ENCODE measurements around the gene LAIR2. TPM values are rescaled to one million over a fixed set of nuclear protein-coding genes. Genes with fewer than 3 reads are reported as not detected.

Gene LAIR2, protein sequence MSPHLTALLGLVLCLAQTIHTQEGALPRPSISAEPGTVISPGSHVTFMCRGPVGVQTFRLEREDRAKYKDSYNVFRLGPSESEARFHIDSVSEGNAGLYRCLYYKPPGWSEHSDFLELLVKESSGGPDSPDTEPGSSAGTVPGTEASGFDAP
- not detected for polyA plus RNA-seq (2013, experiment 1 of 2)
- polyA plus RNA-seq (2013, experiment 2 of 2) = not detected

DNA sequence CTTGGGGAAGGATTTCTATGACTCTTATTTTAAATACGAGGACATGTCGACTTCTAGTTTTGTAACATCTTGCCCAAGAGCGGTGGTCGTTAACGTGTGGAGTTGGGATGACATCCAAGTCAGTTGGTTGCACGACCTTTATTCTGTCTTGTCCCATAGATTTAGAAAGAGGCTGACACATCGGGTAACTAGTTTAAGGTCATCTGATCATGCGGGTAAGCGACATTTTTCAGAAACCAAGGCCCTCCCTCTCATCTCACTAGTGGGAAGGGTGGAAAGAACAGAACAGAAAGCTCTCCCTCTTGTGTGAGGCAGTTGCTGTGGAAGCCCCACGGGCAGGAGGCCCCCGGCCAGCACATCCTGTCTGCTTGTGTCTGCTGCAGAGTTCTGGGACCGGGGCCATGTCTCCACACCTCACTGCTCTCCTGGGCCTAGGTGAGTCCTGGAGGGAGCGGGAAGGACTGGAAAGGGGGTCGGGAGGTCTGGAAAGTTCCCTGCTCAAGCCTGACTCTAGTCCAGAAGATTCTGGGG lies at the start of gene LAIR2:
LAIR2 (plus strand) TSS at position 314 of the 531 bp plus-strand sequence; CDS start at position 402, 88 bp downstream.
- no peak within 1 kb of the TSS for H3K27ac ChIP-seq (ENCODE audit: low read depth, low read length)
- H3K36me3 ChIP-seq (ENCODE audit: insufficient read depth, low read length) = no peaks in the 10 kb centered on the region
- WGBS = 87% methylated on average over 14 of the region's 14 CpGs
- H3K9me3 ChIP-seq (ENCODE audit: insufficient read depth, low read depth, low read length) = peaks cover 44% of the 10 kb centered on the region
- H3K4me1 ChIP-seq (ENCODE audit: insufficient read depth, low read length) = no peaks in the 10 kb centered on the region
- no peak within 1 kb of the TSS for H3K4me3 ChIP-seq (ENCODE audit: low read length)
- no peaks in the 10 kb centered on the region for H3K27me3 ChIP-seq (ENCODE audit: insufficient read depth, low read length)
- no peak within 1 kb of the TSS for H3K9ac ChIP-seq (ENCODE audit: low read depth, low read length)

DNA sequence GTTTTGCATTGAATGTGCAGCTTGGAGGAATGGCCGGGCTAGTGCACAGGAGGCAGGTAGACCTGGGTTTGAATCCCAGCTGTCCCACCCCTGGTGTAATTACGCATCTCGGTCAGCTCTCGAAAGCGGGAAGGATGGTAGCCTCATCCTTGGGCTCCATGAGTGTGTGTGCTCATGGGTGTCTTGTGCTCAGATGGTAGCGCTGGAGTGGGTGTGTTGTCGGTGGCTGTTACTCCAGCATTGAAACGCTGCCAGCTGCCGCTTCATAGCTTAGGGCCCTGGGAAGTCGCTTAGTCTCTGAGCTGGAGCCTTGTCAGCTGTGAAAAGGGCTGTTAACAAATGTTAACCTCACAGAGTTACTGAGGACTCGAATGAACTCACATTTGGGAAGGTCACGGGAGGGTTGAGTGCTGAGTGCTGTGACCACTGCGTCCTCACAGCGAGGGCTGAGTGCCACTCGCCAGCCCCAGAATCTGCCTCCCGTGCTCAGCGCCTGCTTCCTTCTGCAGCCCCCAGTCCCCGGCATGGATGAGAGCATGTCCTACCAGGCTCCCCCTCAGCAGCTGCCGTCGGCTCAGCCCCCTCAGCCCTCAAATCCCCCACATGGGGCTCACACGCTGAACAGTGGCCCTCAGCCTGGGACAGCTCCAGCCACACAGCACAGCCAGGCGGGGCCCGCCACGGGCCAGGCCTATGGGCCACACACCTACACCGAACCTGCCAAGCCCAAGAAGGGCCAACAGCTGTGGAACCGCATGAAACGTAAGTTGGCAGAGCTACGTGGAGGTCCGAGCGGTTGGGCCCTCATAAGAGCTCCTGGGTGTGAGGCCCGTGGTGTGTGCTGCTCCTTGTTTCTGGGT lies 48.5 kb upstream of the LAIR2 start:
- Histone ChIP-seq H3K9me3 (ENCODE audit: insufficient read depth, low read depth, low read length) (no peaks in the 10 kb centered on the region), H3K4me3 (ENCODE audit: low read length) (no peak overlapping the region), H3K36me3 (ENCODE audit: insufficient read depth, low read length) (peaks cover 85% of the 10 kb centered on the region), H3K27ac (ENCODE audit: low read depth, low read length) (no peak overlapping the region), H3K27me3 (ENCODE audit: insufficient read depth, low read length) (no peaks in the 10 kb centered on the region), H3K4me1 (ENCODE audit: insufficient read depth, low read length) (peaks cover 4% of the 10 kb centered on the region; the same call in 1 of the 2 replicates), H3K9ac (ENCODE audit: low read depth, low read length) (no peak overlapping the region)
- 96% methylated on average over 31 of the region's 31 CpGs for WGBS

DNA sequence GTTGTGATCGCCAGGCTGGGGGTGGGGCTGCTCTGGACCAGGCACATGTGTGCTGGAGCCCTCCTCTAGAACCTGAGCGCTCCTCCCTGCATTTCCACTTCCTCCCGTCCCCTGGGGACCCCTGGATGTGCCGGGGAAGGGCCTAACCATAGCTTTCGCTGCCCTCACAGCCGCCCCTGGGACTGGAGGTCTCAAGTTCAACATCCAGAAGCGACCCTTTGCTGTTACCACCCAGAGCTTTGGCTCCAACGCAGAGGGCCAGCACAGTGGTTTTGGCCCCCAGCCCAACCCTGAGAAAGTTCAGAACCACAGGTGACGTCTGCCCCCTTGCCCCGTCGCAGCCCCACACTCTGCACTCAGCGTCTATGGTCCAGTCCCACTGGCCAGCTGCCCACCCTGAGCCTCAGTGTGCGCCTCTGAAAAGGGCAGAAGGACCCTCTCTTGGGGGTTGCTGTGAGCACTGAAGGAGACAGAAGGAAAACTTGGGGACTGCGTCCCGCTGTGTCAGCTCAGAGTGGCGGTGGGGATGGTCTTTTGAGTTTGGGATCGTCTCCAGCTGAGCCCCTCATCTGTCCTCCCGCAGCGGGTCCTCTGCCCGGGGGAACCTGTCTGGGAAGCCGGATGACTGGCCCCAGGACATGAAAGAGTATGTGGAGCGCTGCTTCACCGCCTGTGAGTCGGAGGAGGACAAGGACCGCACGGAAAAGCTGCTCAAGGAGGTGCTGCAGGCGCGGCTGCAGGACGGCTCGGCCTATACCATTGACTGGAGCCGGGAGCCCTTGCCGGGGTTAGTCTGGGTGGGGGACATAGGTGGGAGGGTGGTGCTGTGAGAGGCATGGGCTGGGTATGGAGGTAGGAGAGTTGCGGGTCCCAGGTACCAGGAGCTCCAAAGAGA lies 47.6 kb upstream of the LAIR2 start:
- H3K27me3 ChIP-seq (ENCODE audit: insufficient read depth, low read length) = no peaks in the 10 kb centered on the region
- H3K4me1 ChIP-seq (ENCODE audit: insufficient read depth, low read length) = peaks cover 4% of the 10 kb centered on the region; the same call in 1 of the 2 replicates
- WGBS = 96% methylated on average over 33 of the region's 33 CpGs
- no peak overlapping the region for H3K9ac ChIP-seq (ENCODE audit: low read depth, low read length)
- H3K36me3 ChIP-seq (ENCODE audit: insufficient read depth, low read length) = peaks cover 93% of the 10 kb centered on the region
- no peaks in the 10 kb centered on the region for H3K9me3 ChIP-seq (ENCODE audit: insufficient read depth, low read depth, low read length)
- H3K4me3 ChIP-seq (ENCODE audit: low read length) = no peak overlapping the region
- H3K27ac ChIP-seq (ENCODE audit: low read depth, low read length) = no peak overlapping the region

DNA sequence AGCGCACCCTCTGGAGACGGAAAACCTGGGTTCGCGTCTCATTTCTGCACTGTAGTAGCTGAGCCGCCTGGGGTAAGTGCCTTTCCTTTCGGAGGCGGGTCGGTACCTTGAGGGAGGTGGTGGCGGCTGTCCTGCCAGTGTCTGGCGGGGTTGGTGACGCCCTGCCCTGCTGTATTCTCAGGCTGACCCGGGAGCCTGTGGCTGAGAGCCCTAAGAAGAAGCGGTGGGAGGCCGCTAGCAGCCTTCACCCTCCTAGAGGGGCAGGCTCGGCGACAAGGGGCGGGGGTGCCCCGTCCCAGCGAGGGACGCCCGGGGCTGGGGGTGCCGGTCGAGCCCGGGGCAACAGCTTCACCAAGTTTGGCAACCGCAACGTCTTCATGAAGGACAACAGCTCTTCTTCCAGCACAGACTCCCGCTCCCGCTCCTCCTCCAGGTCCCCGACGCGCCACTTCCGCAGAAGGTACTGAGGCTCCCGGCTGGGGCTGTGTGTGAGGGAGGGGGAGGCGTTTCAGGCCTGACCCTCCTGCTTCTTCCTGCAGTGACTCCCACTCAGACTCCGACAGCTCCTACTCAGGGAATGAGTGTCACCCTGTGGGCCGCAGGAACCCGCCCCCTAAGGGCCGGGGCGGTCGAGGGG lies 46.7 kb upstream of the LAIR2 start:
- no peak overlapping the region for H3K9ac ChIP-seq (ENCODE audit: low read depth, low read length)
- 96% methylated on average over 39 of the region's 40 CpGs for WGBS
- no peaks in the 10 kb centered on the region for H3K27me3 ChIP-seq (ENCODE audit: insufficient read depth, low read length)
- H3K4me3 ChIP-seq (ENCODE audit: low read length) = no peak overlapping the region
- H3K4me1 ChIP-seq (ENCODE audit: insufficient read depth, low read length) = no peaks in the 10 kb centered on the region
- H3K36me3 ChIP-seq (ENCODE audit: insufficient read depth, low read length) = peaks cover 96% of the 10 kb centered on the region
- H3K27ac ChIP-seq (ENCODE audit: low read depth, low read length) = no peak overlapping the region
- H3K9me3 ChIP-seq (ENCODE audit: insufficient read depth, low read depth, low read length) = no peaks in the 10 kb centered on the region

DNA sequence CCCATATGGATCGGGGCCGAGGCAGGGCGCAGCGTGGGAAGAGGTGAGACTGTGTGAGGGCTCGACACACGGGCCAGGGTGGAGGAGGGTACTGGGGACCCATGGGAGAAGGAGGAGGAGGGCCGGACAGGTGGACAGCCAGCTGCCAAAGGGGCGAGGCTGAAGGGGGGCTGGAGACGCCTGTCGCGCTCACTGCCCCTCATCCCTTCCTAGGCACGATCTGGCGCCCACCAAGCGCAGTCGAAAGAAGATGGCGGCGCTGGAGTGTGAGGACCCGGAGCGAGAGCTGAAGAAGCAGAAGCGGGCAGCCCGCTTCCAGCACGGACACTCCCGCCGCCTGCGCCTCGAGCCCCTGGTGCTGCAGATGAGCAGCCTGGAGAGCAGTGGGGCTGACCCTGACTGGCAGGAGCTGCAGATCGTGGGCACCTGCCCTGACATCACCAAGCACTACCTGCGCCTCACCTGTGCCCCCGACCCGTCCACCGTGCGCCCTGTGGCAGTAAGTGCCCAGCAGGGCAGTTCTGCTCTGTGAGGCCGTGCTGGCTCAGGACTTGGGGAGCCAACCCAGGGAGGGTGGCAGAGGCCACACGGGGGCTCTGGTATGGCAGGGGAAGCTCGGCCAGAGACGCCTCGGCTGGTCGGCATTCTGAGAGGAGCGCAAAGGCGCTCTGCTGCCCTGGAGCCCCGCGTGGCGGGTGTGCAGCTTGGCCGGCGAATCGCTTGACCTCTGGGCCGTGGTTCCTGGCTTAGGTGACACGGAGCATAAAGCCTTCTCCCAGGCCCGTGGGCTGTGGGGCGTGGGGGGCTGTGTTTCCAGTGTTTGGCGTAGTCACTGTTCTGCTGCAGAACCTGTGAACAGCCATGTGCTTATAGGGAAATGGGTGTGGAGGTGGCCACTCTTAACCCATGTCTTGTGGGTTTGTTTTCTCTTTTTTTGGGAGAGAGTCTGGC lies 45.9 kb upstream of the LAIR2 start:
- Histone ChIP-seq H3K4me1 (ENCODE audit: insufficient read depth, low read length) (no peaks in the 10 kb centered on the region), H3K4me3 (ENCODE audit: low read length) (no peak overlapping the region), H3K27ac (ENCODE audit: low read depth, low read length) (no peak overlapping the region), H3K36me3 (ENCODE audit: insufficient read depth, low read length) (peaks cover 96% of the 10 kb centered on the region), H3K9me3 (ENCODE audit: insufficient read depth, low read depth, low read length) (no peaks in the 10 kb centered on the region), H3K9ac (ENCODE audit: low read depth, low read length) (no peak overlapping the region), H3K27me3 (ENCODE audit: insufficient read depth, low read length) (no peaks in the 10 kb centered on the region)
- WGBS = 96% methylated on average over 51 of the region's 51 CpGs

DNA sequence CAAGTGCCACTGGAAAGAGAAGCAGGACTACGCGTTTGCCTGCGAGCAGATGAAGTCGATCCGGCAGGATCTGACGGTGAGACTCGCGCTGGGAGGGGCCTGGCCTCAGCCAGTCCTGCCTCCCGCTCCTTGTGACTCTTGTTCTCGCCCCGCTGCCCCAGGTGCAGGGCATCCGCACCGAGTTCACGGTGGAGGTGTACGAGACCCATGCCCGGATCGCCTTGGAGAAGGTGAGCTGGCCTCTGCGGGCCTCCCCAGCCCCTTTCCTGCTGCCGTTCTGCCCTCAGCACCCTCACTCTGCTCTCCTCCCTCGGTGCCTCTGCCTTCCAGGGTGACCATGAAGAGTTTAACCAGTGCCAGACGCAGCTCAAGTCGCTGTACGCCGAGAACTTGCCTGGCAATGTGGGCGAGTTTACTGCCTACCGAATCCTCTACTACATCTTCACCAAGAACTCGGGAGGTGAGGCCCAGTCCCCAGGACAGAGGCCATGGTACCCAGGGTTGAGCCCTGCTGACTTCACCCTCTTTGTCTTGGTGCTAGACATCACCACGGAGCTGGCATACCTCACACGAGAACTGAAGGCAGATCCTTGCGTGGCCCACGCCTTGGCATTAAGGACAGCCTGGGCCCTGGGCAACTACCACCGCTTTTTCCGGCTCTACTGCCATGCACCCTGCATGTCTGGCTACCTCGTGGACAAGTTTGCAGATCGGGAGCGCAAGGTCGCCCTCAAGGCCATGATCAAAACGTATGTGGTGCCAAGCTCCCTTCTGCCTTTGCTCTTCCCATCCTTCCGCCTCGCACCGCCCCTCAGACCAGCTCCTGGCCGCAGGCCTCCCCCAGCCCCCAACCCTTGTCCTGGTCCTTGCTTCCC lies 44.6 kb upstream of the LAIR2 start:
- H3K9ac ChIP-seq (ENCODE audit: low read depth, low read length) = no peak overlapping the region
- no peak overlapping the region for H3K27ac ChIP-seq (ENCODE audit: low read depth, low read length)
- no peak overlapping the region for H3K4me3 ChIP-seq (ENCODE audit: low read length)
- H3K36me3 ChIP-seq (ENCODE audit: insufficient read depth, low read length) = peaks cover 87% of the 10 kb centered on the region
- H3K27me3 ChIP-seq (ENCODE audit: insufficient read depth, low read length) = no peaks in the 10 kb centered on the region
- H3K9me3 ChIP-seq (ENCODE audit: insufficient read depth, low read depth, low read length) = no peaks in the 10 kb centered on the region
- H3K4me1 ChIP-seq (ENCODE audit: insufficient read depth, low read length) = no peaks in the 10 kb centered on the region
- 94% methylated on average over 42 of the region's 42 CpGs for WGBS

DNA sequence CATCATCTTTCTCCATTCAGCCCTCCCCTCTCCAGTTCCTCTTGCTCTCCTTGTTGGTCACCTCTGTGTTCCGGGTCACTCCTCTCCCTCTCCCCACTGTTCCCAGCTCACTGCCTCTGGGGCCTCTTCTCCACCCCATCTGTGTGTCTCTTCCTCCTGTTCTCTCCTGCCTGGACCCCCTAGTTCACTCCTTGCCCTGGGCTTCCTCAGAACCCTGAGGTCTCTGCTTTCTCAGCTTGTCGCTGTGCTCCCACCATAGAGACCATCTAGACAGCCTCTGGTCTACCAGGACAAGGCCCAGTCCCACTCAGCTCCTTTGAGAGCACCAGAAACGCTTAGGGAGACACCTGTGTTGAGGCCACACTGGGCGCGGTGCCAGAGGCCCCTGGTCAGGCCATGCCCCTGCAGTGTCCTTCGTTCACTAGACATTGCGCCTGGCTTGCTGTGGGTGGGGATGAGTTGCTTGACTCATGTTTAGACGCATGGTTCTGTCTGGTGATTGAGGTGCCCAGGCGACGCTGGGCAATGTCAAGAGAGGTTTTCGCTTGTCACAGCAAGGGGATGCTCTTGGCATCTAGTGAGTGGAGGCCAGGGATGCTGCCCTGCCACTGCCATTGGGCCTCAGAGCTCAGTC lies 43.9 kb upstream of the LAIR2 start:
- H3K27me3 ChIP-seq (ENCODE audit: insufficient read depth, low read length) = no peaks in the 10 kb centered on the region
- no peak overlapping the region for H3K4me3 ChIP-seq (ENCODE audit: low read length)
- H3K9me3 ChIP-seq (ENCODE audit: insufficient read depth, low read depth, low read length) = no peaks in the 10 kb centered on the region
- no peak overlapping the region for H3K9ac ChIP-seq (ENCODE audit: low read depth, low read length)
- no peak overlapping the region for H3K27ac ChIP-seq (ENCODE audit: low read depth, low read length)
- peaks cover 80% of the 10 kb centered on the region for H3K36me3 ChIP-seq (ENCODE audit: insufficient read depth, low read length)
- 97% methylated on average over 11 of the region's 11 CpGs for WGBS
- no peaks in the 10 kb centered on the region for H3K4me1 ChIP-seq (ENCODE audit: insufficient read depth, low read length)

DNA sequence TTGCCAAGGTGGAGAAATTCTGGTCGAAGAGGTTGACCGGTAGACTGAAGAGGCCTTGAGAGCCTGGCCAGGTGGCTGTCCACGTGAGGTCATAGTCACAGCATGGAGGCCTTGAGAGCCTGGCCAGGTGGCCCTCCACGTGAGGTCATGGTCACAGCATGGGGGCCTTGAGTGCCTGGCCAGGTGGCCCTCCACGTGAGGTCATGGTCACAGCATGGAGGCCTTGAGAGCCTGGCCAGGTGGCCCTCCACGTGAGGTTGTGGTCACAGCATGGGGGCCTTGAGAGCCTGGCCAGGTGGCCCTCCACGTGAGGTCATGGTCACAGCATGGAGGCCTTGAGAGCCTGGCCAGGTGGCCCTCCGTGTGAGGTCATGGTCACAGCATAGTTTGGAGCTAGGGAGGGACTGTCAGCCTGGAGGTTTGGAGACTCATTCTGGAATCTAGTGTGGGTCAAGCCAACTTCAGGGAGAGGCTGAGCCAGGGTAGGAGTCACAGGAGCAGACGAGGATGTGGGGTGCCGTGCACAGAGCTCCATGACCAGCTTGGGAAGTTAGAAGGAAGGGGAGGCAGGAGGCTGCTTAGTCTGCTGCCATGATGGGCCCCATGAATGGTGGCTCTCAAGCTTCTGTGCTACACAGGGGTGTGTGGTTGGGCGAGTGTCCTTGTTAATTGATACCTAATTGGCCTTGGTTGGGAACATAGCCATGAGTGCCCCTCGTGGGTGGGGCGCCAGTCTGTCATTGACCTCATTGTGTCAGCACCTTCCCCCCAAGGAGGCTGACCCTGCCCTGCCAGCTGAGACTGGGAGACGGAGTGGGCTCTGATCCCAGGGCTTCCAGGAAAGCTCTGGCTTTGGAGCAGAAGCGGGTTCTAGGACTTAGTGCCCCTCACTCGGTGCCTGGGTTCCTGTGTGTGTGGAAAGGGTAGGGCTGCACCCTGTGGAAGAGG lies 43.1 kb upstream of the LAIR2 start:
- WGBS = 94% methylated on average over 16 of the region's 16 CpGs
- Histone ChIP-seq H3K27me3 (ENCODE audit: insufficient read depth, low read length) (no peaks in the 10 kb centered on the region), H3K4me1 (ENCODE audit: insufficient read depth, low read length) (no peaks in the 10 kb centered on the region), H3K9ac (ENCODE audit: low read depth, low read length) (no peak overlapping the region), H3K27ac (ENCODE audit: low read depth, low read length) (no peak overlapping the region), H3K4me3 (ENCODE audit: low read length) (no peak overlapping the region), H3K36me3 (ENCODE audit: insufficient read depth, low read length) (peaks cover 72% of the 10 kb centered on the region), H3K9me3 (ENCODE audit: insufficient read depth, low read depth, low read length) (no peaks in the 10 kb centered on the region)
